A549 (cell line): ENCODE measurements around the gene DENND5A. TPM values are rescaled to one million over a fixed set of nuclear protein-coding genes. Genes with fewer than 3 reads are reported as not detected.
"Not testable (repeated sequence)": the region's sequence is repeated elsewhere in the genome, so short reads cannot be mapped to it uniquely, and the experiment has no call there.

Experiments
- ATAC-seq, 2 experiments: fragments of 200-7000 bp in 1 of 2; fragments of >200 bp in 1 of 2; cut with Nextera tagmentation in 1 of 2; cut with Tn5 transposase in 1 of 2; 3 replicates each; pipeline versions ENCODE4 v1.8.0 to v1.9.1; 2018 to 2020; ENCODE audit warnings: mild to moderate bottlenecking in 1 of 2, moderate library complexity in 1 of 2
- CTCF ChIA-PET: fragments of 300-600 bp; sonication (Branson Sonifier 250); formaldehyde crosslinking; extraction: SDS; loops from one replicate; lab custom pipeline; 2021; ENCODE audit warnings: antibody characterized with exemption, inconsistent platforms; lab: Yijun Ruan, JAX
- POLR2A ChIA-PET: fragments of 350-600 bp; formaldehyde crosslinking; extraction: SDS; loops from one replicate; lab custom pipeline; 2021; ENCODE audit warnings: antibody characterized with exemption, inconsistent platforms; lab: Yijun Ruan, JAX
- DNase-seq, 2 experiments: peaks; one replicate each; pipeline versions ENCODE4 v3.0.0 to v3.0.0-alpha.2; 2011 to 2016; ENCODE audit warnings: low read depth in 1 of 2, low spot score in 1 of 2
- FAIRE-seq: peaks from 2 replicates; lab custom pipeline; 2011; peaks lifted over from hg19 to GRCh38; lab: Jason Lieb, UNC
- H3K27ac ChIP-seq, 2 experiments: fragments of >200 bp; sonication (Bioruptor Twin); formaldehyde crosslinking; 3 replicates each; pipeline ENCODE4 v1.5.1; 2016 to 2017
- H3K4me1 ChIP-seq: fragments of >200 bp; sonication (Bioruptor Twin); formaldehyde crosslinking; 3 replicates; pipeline ENCODE4 v1.6.1; 2016
- H3K4me2 ChIP-seq: fragments of >200 bp; sonication (Bioruptor Twin); formaldehyde crosslinking; 3 replicates; pipeline ENCODE4 v1.6.1; 2016
- H3K4me3 ChIP-seq: fragments of >200 bp; sonication (Bioruptor Twin); formaldehyde crosslinking; 3 replicates; pipeline ENCODE4 v1.5.1; 2016
- H3K9me3 ChIP-seq: fragments of >200 bp; sonication (Bioruptor Twin); formaldehyde crosslinking; 3 replicates; pipeline ENCODE4 v1.6.1; 2016
- CBX2 ChIP-seq: fragments of 200-600 bp; sonication (generic); IDR thresholded peaks from 2 replicates; pipeline ENCODE4 v1.6.1; 2016; ENCODE audit warnings: low read depth, mild to moderate bottlenecking, borderline replicate concordance
- CHD4 ChIP-seq: fragments of 200-600 bp; sonication (generic); IDR thresholded peaks from 2 replicates; pipeline ENCODE4 v1.6.1; 2016; ENCODE audit warnings: antibody characterized with exemption, mild to moderate bottlenecking, borderline replicate concordance
- EP300 ChIP-seq, 2 experiments: fragments of >200 bp; sonication (Bioruptor Twin); formaldehyde crosslinking; IDR thresholded peaks; 2 replicates in 1 of 2; 3 replicates in 1 of 2; pipeline ENCODE4 v1.6.1; 2016 to 2017
- FOSB ChIP-seq: fragments of 250-450 bp; sonication (Bioruptor Pico); IDR thresholded peaks from 2 replicates; pipeline ENCODE4 v1.5.0; 2020; ENCODE audit warnings: mild to moderate bottlenecking, moderate library complexity
- FOXS1 ChIP-seq: fragments of 250-450 bp; sonication (Bioruptor Pico); IDR thresholded peaks from 2 replicates; pipeline ENCODE4 v1.5.0; 2020; ENCODE audit warnings: mild to moderate bottlenecking, moderate library complexity
- HEYL ChIP-seq: fragments of 250-450 bp; sonication (Bioruptor Pico); IDR thresholded peaks from 2 replicates; pipeline ENCODE4 v1.8.0; 2021; ENCODE audit warnings: mild to moderate bottlenecking, moderate library complexity
- HOXB5 ChIP-seq: fragments of 250-450 bp; sonication (Bioruptor Pico); IDR thresholded peaks from 2 replicates; pipeline ENCODE4 v1.5.0; 2020; ENCODE audit warnings: mild to moderate bottlenecking, moderate library complexity
- KDM1A ChIP-seq: fragments of 200-600 bp; sonication (generic); IDR thresholded peaks from 2 replicates; pipeline ENCODE4 v1.6.1; 2016; ENCODE audit warnings: low read depth, mild to moderate bottlenecking
- MAFK ChIP-seq: fragments of 450-650 bp; IDR thresholded peaks from 2 replicates; pipeline ENCODE4 v1.6.1; 2014; ENCODE audit not compliant: partially characterized antibody
- MAX ChIP-seq: IDR thresholded peaks from 2 replicates; pipeline ENCODE4 v1.6.1; 2012
- MYC ChIP-seq: IDR thresholded peaks from 2 replicates; pipeline ENCODE4 v1.6.1; 2012; ENCODE audit warnings: mild to moderate bottlenecking, inconsistent platforms, low read length, improper control_type of control experiment, borderline replicate concordance
- NR3C1 ChIP-seq: fragments of >200 bp; sonication (Bioruptor Twin); formaldehyde crosslinking; IDR thresholded peaks from 3 replicates; pipeline ENCODE4 v1.6.1; 2017
- PHF8 ChIP-seq: fragments of 200-600 bp; sonication (generic); IDR thresholded peaks from 2 replicates; pipeline ENCODE4 v1.6.1; 2016; ENCODE audit warnings: low read depth, mild to moderate bottlenecking, antibody characterized with exemption, moderate library complexity, borderline replicate concordance
- POLR2A ChIP-seq: IDR thresholded peaks from 2 replicates; pipeline ENCODE4 v1.6.1; 2012; ENCODE audit warnings: mild to moderate bottlenecking, low read length
- RNF2 ChIP-seq: fragments of 200-600 bp; sonication (generic); IDR thresholded peaks from 2 replicates; pipeline ENCODE4 v1.6.1; 2016; ENCODE audit warnings: low read depth, mild to moderate bottlenecking, antibody characterized with exemption, moderate library complexity, borderline replicate concordance
- ZFP36 ChIP-seq: fragments of 450-650 bp; IDR thresholded peaks from 2 replicates; pipeline ENCODE4 v1.6.1; 2014; ENCODE audit warnings: borderline replicate concordance; ENCODE audit not compliant: partially characterized antibody
- WGBS: methylation state at CpG from one replicate; pipeline ENCODE4 v1.1.6; 2017; ENCODE audit errors: missing lambda C conversion rate; 5-methylcytosine and 5-hydroxymethylcytosine counted together
- polyA plus RNA-seq, 4 experiments: library from polyadenylated mRNA; depleted of rRNA in 3 of 4; stranded (reverse); fragments of >200 nt; fragmentation: RNase III in 1 of 4; extraction: RNeasy Plus Mini Kit Qiagen cat#74134 plus additional on column Dnase treatment in 1 of 4; gene quantifications; 2 replicates in 3 of 4; 3 replicates in 1 of 4; pipeline ENCODE4 v1.2.3, GENCODE V29; 2011 to 2017

DENND5A gene
- polyA plus RNA-seq, 2 of the 4 experiments (the other 2 are of a cell fraction): 36.6 to 88.7 TPM

- TF ChIP-seq EP300 (IDR thresholded peaks at IDR 0.05): no peak
- no peak for TF ChIP-seq FOSB (CRISPR knock-in tag)
- no peak for TF ChIP-seq NR3C1
- no peak for TF ChIP-seq KDM1A
- no peak for TF ChIP-seq HOXB5
- TF ChIP-seq, all 56 proteins: peak for 0
- DNase-seq (no peak), FAIRE-seq (no peak), ATAC-seq (no peak)
- ChIA-PET CTCF (no interaction called here), POLR2A (no interaction called here)
- WGBS: 96% methylated on average over 3 of the region's 3 CpGs
- no peak overlapping the region for H3K27ac ChIP-seq
- no peak overlapping the region for H3K4me3 ChIP-seq
- H3K4me1 ChIP-seq: no peaks in the 10 kb centered on the region
- H3K4me2 ChIP-seq: no peak overlapping the region
- H3K9me3 ChIP-seq: 0 out of 3 replicates have a peak, but pooled peaks cover 3% of the 10 kb centered on the region
These were observed 71.8 kb downstream of the DENND5A start for GRCh38 chr11:9193316-9193715.

GRCh38 chr11:9192561-9192960, 72.6 kb downstream of the DENND5A start:
- H3K4me1 ChIP-seq: no peaks in the 10 kb centered on the region
- POLR2A ChIA-PET: no interaction called here
- no peak for DNase-seq
- no peak for FAIRE-seq
- 0 out of 3 replicates have a peak, but pooled peaks cover 3% of the 10 kb centered on the region for H3K9me3 ChIP-seq
- CTCF ChIA-PET: interaction anchor here (1.7 kb wide), 1 partner anchor 25 kb away, joined by 4 read pairs; no protein-coding TSS in a partner anchor
- H3K4me3 ChIP-seq: no peak overlapping the region
- ATAC-seq: no peak
- H3K4me2 ChIP-seq: no peak overlapping the region
- 94% methylated on average over 3 of the region's 3 CpGs for WGBS
- TF ChIP-seq MAX: no peak
- no peak for TF ChIP-seq MYC
- TF ChIP-seq RNF2: no peak
- no peak for TF ChIP-seq KDM1A
- TF ChIP-seq MAFK: no peak
- no peak for TF ChIP-seq POLR2A
- TF ChIP-seq HEYL: no peak
- no peak for TF ChIP-seq FOXS1 (CRISPR knock-in tag)
- TF ChIP-seq CBX2: no peak
- TF ChIP-seq CHD4: no peak
- H3K27ac ChIP-seq: no peak overlapping the region

GRCh38 chr11:9190326-9191016, 74.7 kb downstream of the DENND5A start:
- CTCF ChIA-PET: interaction anchor here (1.4 to 1.7 kb wide), 2 partner anchors 52 to 56 kb away, joined by 3 to 4 read pairs; no protein-coding TSS in a partner anchor
- POLR2A ChIA-PET, DNase-seq, H3K9me3 ChIP-seq, ATAC-seq, FAIRE-seq, H3K4me1 ChIP-seq, H3K27ac ChIP-seq, H3K4me2 ChIP-seq, H3K4me3 ChIP-seq: not testable (repeated sequence)
- TF ChIP-seq MAFK: peak; percentile 71
- WGBS: 95% methylated on average over 5 of the region's 5 CpGs

- TF ChIP-seq ZFP36: peak; percentile 49
- DNase-seq, ATAC-seq, H3K9me3 ChIP-seq, CTCF ChIA-PET, H3K4me1 ChIP-seq, H3K4me2 ChIP-seq, POLR2A ChIA-PET, H3K4me3 ChIP-seq, H3K27ac ChIP-seq, FAIRE-seq: not testable (repeated sequence)
- 88% methylated on average over 3 of the region's 3 CpGs for WGBS
These were observed 76.3 kb downstream of the DENND5A start for GRCh38 chr11:9188860-9189259.

GRCh38 chr11:9187616-9188015, 77.5 kb downstream of the DENND5A start:
- Histone ChIP-seq H3K9me3 (0 out of 3 replicates have a peak, but pooled peaks cover 3% of the 10 kb centered on the region), H3K4me1 (no peaks in the 10 kb centered on the region), H3K27ac (no peak overlapping the region), H3K4me3 (no peak overlapping the region), H3K4me2 (no peak overlapping the region)
- ATAC-seq: no peak
- FAIRE-seq: no peak
- ChIA-PET CTCF (interaction anchor here (0.8 to 1.5 kb wide), 4 partner anchors 17 to 319 kb away, joined by 3 to 5 read pairs (median 3); partner anchors contain the start of gene DENND5A), POLR2A (interaction anchor here (1.4 kb wide), 1 partner anchor 273 kb away, joined by 5 read pairs; the partner anchor contains the start of gene ZNF143)
- no peak for DNase-seq
- TF ChIP-seq MAX (no peak), PHF8 (no peak), HOXB5 (no peak)
- WGBS: 95% methylated on average over 3 of the region's 3 CpGs
